ENCODE data around the gene CA11.

DNA sequence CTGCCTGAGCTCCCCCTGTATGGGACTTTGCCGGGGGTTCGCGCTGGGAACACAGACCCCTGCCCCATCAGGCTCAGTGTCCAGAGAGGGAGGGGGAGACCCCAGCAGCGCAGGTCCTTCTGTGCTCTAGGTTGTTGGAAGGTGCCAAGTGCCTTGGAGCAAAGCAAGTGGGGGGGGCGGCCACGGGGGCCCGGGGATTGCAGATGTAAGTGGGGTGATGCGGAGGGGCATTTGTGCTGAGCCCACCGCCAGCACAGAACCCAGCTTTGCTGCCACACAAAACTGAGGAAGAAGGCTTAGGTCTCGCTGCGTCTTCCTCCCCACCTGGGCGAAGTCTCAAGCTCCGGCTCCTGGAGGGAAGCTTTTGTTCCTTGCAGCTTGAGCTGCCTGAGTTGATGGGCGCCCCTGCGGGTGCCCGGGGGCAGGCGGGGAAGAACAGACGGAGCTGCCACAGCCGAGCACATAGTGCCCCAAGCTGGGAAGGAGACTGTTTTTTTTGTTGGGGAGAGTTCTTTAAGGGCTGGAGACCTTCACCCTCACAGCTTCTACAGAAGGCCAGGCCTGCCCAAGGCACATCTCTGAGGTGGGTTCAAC lies 28.3 kb upstream of the CA11 start:
- TF ChIP-seq, protein P1, sequence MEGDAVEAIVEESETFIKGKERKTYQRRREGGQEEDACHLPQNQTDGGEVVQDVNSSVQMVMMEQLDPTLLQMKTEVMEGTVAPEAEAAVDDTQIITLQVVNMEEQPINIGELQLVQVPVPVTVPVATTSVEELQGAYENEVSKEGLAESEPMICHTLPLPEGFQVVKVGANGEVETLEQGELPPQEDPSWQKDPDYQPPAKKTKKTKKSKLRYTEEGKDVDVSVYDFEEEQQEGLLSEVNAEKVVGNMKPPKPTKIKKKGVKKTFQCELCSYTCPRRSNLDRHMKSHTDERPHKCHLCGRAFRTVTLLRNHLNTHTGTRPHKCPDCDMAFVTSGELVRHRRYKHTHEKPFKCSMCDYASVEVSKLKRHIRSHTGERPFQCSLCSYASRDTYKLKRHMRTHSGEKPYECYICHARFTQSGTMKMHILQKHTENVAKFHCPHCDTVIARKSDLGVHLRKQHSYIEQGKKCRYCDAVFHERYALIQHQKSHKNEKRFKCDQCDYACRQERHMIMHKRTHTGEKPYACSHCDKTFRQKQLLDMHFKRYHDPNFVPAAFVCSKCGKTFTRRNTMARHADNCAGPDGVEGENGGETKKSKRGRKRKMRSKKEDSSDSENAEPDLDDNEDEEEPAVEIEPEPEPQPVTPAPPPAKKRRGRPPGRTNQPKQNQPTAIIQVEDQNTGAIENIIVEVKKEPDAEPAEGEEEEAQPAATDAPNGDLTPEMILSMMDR (IDR thresholded peaks at IDR 0.05; ENCODE audit: low read depth, low read length), result no peak
- TF ChIP-seq POLR2A (IDR thresholded peaks at IDR 0.05; ENCODE audit: extremely low read depth, insufficient read length), result no peak

Data from NB4 (cell line).